ENCODE results near the gene ONECUT3.
A peak's percentile ranks its signal among the peaks of the same experiment; 100 is the strongest.

- TF ChIP-seq EZH2 (IDR thresholded peaks at IDR 0.05; ENCODE audit: borderline replicate concordance, low read depth, low read length, poor library complexity, severe bottlenecking) (no peak), CTCF (conservative IDR thresholded peaks at IDR 0.05; ENCODE audit: low read depth, low read length) (peak; percentile 76)
These were observed 59.3 kb downstream of the ONECUT3 start for GRCh38 chr19:1812426-1813191.
